ENCODE data around the gene BEST1. TPM values are rescaled to one million over a fixed set of nuclear protein-coding genes. Genes with fewer than 3 reads are reported as not detected.
A peak's percentile ranks its signal among the peaks of the same experiment; 100 is the strongest.

BEST1 gene
- total RNA-seq, 2 donors from 2014 or later, result 0.58 to 0.77 TPM

GRCh38 chr11:61945191-61945590 is 5.0 kb upstream of the BEST1 start:
- no peaks in the 10 kb centered on the region for H3K27me3 ChIP-seq
- intact Hi-C loops (cut with DNase I), result loop anchor here (5.0 kb wide), 2 partner anchors 112 to 148 kb away; no protein-coding TSS in a partner anchor
- H3K4me1 ChIP-seq, result no peaks in the 10 kb centered on the region
- no peak for TF ChIP-seq CTCF (IDR thresholded peaks at IDR 0.05)
- DNase-seq, result no peak
- H3K27ac ChIP-seq, result no peak overlapping the region
- no peaks in the 10 kb centered on the region for H3K9me3 ChIP-seq
- H3K36me3 ChIP-seq, result no peaks in the 10 kb centered on the region
- no peak overlapping the region for H3K9ac ChIP-seq (ENCODE audit: low read depth in 2 of 2, low read length in 2 of 2)
- no peak overlapping the region for H3K4me3 ChIP-seq

GRCh38 chr11:61946894-61947293 is 3.3 kb upstream of the BEST1 start:
- Histone ChIP-seq H3K9me3 (no peaks in the 10 kb centered on the region), H3K27me3 (no peaks in the 10 kb centered on the region), H3K27ac (no peak overlapping the region), H3K36me3 (no peaks in the 10 kb centered on the region), H3K4me1 (no peaks in the 10 kb centered on the region), H3K9ac (ENCODE audit: low read depth in 2 of 2, low read length in 2 of 2) (no peak overlapping the region), H3K4me3 (no peak overlapping the region)
- TF ChIP-seq CTCF (IDR thresholded peaks at IDR 0.05), result no peak
- intact Hi-C loops (cut with DNase I), result loop anchor here (2.0 to 5.0 kb wide), 3 partner anchors 48 to 150 kb away; no protein-coding TSS in a partner anchor
- DNase-seq, result no peak

GRCh38 chr11:61947486-61948210 is 2.5 kb upstream of the BEST1 start:
- DNase-seq, result peak; percentile 86
- Histone ChIP-seq H3K27ac (no peak overlapping the region), H3K9me3 (no peaks in the 10 kb centered on the region), H3K4me3 (no peak overlapping the region), H3K9ac (ENCODE audit: low read depth in 2 of 2, low read length in 2 of 2) (no peak overlapping the region), H3K27me3 (no peaks in the 10 kb centered on the region), H3K4me1 (no peaks in the 10 kb centered on the region), H3K36me3 (no peaks in the 10 kb centered on the region)
- TF ChIP-seq CTCF (IDR thresholded peaks at IDR 0.05), result peak; percentile 86
- intact Hi-C loops (cut with DNase I), result loop anchor here (2.0 to 5.0 kb wide), 3 partner anchors 49 to 150 kb away; no protein-coding TSS in a partner anchor

- TF ChIP-seq CTCF (IDR thresholded peaks at IDR 0.05), result no peak
- Histone ChIP-seq H3K36me3 (no peaks in the 10 kb centered on the region), H3K9ac (ENCODE audit: low read depth in 2 of 2, low read length in 2 of 2) (no peak overlapping the region), H3K4me1 (no peaks in the 10 kb centered on the region), H3K27ac (no peak overlapping the region), H3K4me3 (no peak overlapping the region), H3K9me3 (no peaks in the 10 kb centered on the region), H3K27me3 (no peaks in the 10 kb centered on the region)
- intact Hi-C loops (cut with DNase I), result loop anchor here (5.0 kb wide), 2 partner anchors 109 to 151 kb away; no protein-coding TSS in a partner anchor
- no peak for DNase-seq
Observed at GRCh38 chr11:61948505-61948904, 1.6 kb upstream of the BEST1 start.

- Histone ChIP-seq H3K27me3 (no peaks in the 10 kb centered on the region), H3K27ac (no peak overlapping the region), H3K4me3 (no peak overlapping the region), H3K4me1 (no peaks in the 10 kb centered on the region), H3K36me3 (no peaks in the 10 kb centered on the region), H3K9ac (ENCODE audit: low read depth in 2 of 2, low read length in 2 of 2) (peak overlapping the region; percentile 9 to 12), H3K9me3 (no peaks in the 10 kb centered on the region)
- intact Hi-C loops (cut with DNase I), result loop anchor here (5.0 kb wide), 2 partner anchors 108 to 152 kb away; no protein-coding TSS in a partner anchor
- DNase-seq, result peak; percentile 50
- no peak for TF ChIP-seq CTCF (IDR thresholded peaks at IDR 0.05)
Observed at GRCh38 chr11:61949169-61950034, 749 bp upstream of the BEST1 start.

Data from colonic mucosa (tissue), 4 donors.